ENCODE measurements around the gene PIK3AP1. TPM values are rescaled to one million over a fixed set of nuclear protein-coding genes. Genes with fewer than 3 reads are reported as not detected.
"Not testable (repeated sequence)": the region's sequence is repeated elsewhere in the genome, so short reads cannot be mapped to it uniquely, and the experiment has no call there.

Gene PIK3AP1
- polyA plus RNA-seq, 2 donors, result 0.31 to 0.47 TPM

DNA sequence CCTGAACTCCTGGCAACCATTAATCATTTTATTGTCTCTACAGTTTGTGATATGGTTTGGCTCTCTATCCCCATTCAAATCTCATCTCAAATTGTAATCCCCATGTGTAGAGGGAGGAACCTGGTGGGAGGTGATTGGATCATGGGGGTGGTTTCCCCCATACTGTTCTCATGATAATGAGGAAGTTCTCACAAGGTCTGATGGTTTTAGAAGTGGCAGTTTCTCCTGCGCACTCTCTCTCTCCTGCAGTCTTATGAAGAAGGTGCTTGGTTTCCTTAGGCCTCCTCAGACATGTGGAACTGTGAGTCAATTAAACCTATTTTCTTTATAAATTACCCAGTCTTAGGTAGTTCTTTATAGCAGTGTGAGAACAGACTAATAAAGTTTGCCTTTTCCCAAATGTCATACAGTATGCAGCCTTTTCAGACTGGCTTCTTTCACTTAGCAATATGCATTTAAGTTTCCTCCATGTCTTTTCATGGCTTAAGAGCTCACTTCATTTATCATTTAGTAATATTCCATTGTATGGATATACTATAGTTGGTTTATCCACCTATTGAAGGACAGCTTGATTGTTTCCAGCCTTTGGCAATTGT, 17.1 kb upstream of the PIK3AP1 start:
- not testable (repeated sequence) for H3K4me1 ChIP-seq (ENCODE audit: control insufficient read depth in 2 of 2, insufficient read depth in 2 of 2, low read length in 1 of 2); H3K36me3 ChIP-seq (ENCODE audit: control insufficient read depth in 2 of 2, insufficient read depth in 2 of 2, low read length in 1 of 2); H3K9me3 ChIP-seq (ENCODE audit: control insufficient read depth in 2 of 2, insufficient read depth in 1 of 2, low read depth in 1 of 2, low read length in 1 of 2); H3K4me3 ChIP-seq (ENCODE audit: low read depth in 1 of 2, low read length in 2 of 2); H3K27ac ChIP-seq (ENCODE audit: low read depth in 2 of 2, low read length in 1 of 2); H3K27me3 ChIP-seq (ENCODE audit: control insufficient read depth in 1 of 2, insufficient read depth in 2 of 2, low read length in 2 of 2)
- WGBS, 2 donors, result 91 to 97% methylated on average over 1 of the region's 1 CpG

DNA sequence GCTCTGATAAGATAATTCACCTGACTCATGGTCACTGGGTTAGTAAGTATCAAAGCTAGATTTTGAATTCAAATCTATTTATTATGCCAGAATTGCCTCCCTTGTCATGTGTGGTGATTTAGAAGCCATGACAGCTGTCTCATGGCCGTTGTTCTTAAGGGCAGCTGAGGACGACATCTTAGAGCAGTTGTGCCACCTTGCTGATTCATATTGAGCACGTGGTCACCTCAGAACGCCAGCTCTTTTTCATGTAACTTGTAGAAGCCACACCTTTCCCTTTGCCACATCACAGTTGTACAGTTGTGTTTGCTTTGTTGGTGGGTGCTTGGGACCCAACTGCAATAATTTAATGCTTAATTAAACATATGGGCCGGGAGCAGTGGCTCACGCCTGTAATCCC, 4.3 kb upstream of the PIK3AP1 start:
- Histone ChIP-seq H3K36me3 (ENCODE audit: control insufficient read depth in 2 of 2, insufficient read depth in 2 of 2, low read length in 1 of 2) (no peaks in the 10 kb centered on the region), H3K27ac (ENCODE audit: low read depth in 2 of 2, low read length in 1 of 2) (no peak overlapping the region), H3K27me3 (ENCODE audit: control insufficient read depth in 1 of 2, insufficient read depth in 2 of 2, low read length in 2 of 2) (no peaks in the 10 kb centered on the region), H3K9me3 (ENCODE audit: control insufficient read depth in 2 of 2, insufficient read depth in 1 of 2, low read depth in 1 of 2, low read length in 1 of 2) (no peaks in the 10 kb centered on the region), H3K4me1 (ENCODE audit: control insufficient read depth in 2 of 2, insufficient read depth in 2 of 2, low read length in 1 of 2) (peaks cover 4 to 12% of the 10 kb centered on the region in 2 donors), H3K4me3 (ENCODE audit: low read depth in 1 of 2, low read length in 2 of 2) (no peak overlapping the region)
- WGBS, 2 donors, result 74 to 75% methylated on average over 6 of the region's 6 CpGs

DNA sequence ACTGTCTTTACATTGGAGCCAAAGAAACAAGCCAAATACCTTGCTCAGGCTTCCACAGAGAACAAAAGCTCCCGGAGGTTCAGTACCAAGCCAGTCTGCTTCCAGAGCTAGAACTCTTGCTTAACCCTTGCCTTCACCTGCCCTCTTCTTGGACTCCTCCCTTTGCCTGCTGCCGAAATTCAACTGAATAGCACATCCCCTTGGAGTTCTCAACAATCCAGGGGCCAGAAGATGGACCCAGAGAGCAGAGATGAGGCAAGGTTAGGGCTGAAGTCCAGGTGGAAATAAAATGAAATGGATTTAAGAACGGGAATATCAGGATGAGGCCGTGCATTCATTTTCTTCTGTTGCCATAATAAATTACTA, 876 bp upstream of the PIK3AP1 start:
- 35 to 40% methylated on average over 4 of the region's 4 CpGs for WGBS, 2 donors
- H3K27ac ChIP-seq (ENCODE audit: low read depth in 2 of 2, low read length in 1 of 2), result no peak overlapping the region

DNA sequence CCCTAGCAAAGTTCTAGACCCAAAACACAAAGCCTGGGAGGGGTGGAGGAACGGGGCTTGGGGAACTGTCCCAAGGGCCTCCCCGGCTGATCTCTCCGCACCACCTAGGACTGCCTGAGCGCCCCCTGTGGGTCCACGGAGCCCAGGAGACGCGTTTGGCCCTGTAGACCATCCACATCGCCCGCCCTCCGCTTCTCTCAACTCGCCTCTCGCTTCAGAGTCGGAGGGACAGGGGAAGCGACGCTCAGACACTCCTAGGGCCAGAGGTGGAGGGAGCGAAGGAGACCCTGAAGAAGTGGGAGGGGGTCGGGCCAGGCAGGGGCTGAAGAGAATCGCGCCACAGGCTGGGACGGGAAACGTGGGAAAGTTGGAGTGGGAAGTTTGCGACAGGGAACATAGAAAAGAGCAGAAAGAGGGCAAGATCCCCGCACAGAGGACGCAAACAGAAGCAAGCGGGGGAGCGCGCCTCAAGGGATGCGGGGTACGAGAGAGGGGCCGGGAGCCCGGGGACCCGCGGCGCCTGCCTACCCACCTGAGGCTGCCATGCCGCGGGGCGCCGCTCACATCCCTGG, 378 bp downstream of the PIK3AP1 start:
- H3K27ac ChIP-seq (ENCODE audit: low read depth in 2 of 2, low read length in 1 of 2), result peak overlapping the region; percentile 2 to 51
- no peaks in the 10 kb centered on the region for H3K27me3 ChIP-seq (ENCODE audit: control insufficient read depth in 1 of 2, insufficient read depth in 2 of 2, low read length in 2 of 2)
- peaks cover 4 to 12% of the 10 kb centered on the region in 2 donors for H3K4me1 ChIP-seq (ENCODE audit: control insufficient read depth in 2 of 2, insufficient read depth in 2 of 2, low read length in 1 of 2)
- WGBS, 2 donors, result 16 to 19% methylated on average over 32 to 38 of the region's 38 CpGs
- no peaks in the 10 kb centered on the region for H3K9me3 ChIP-seq (ENCODE audit: control insufficient read depth in 2 of 2, insufficient read depth in 1 of 2, low read depth in 1 of 2, low read length in 1 of 2)
- no peaks in the 10 kb centered on the region for H3K36me3 ChIP-seq (ENCODE audit: control insufficient read depth in 2 of 2, insufficient read depth in 2 of 2, low read length in 1 of 2)
- peak overlapping the region; percentile 47 to 53 for H3K4me3 ChIP-seq (ENCODE audit: low read depth in 1 of 2, low read length in 2 of 2)

More for the DNA sequence above, 876 bp upstream of the PIK3AP1 start:
- peak overlapping the region in 1 of 2 donors; percentile 53 for H3K4me3 ChIP-seq (ENCODE audit: low read depth in 1 of 2, low read length in 2 of 2)
- peaks cover 4 to 12% of the 10 kb centered on the region in 2 donors for H3K4me1 ChIP-seq (ENCODE audit: control insufficient read depth in 2 of 2, insufficient read depth in 2 of 2, low read length in 1 of 2)
- no peaks in the 10 kb centered on the region for H3K27me3 ChIP-seq (ENCODE audit: control insufficient read depth in 1 of 2, insufficient read depth in 2 of 2, low read length in 2 of 2)
- H3K9me3 ChIP-seq (ENCODE audit: control insufficient read depth in 2 of 2, insufficient read depth in 1 of 2, low read depth in 1 of 2, low read length in 1 of 2), result no peaks in the 10 kb centered on the region
- H3K36me3 ChIP-seq (ENCODE audit: control insufficient read depth in 2 of 2, insufficient read depth in 2 of 2, low read length in 1 of 2), result no peaks in the 10 kb centered on the region

DNA sequence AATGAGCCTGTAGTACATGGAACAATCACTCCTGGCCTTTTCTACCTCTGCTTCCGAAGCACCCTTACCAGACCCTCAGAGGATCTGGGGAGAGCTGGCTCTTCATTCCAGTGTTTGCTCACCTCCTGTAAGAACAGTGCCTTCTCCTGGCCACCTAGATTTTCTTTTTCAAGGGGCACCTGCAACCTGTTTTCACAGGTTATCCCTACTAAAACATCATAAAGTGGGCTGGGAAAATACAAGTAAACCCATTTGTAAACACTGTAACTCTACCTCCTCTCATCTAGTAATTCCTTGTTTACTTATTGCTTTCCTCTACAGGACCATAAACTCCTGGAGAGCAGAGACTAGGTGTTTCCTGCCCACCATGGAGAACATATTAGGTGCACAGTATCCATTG, 1.1 kb downstream of the PIK3AP1 start:
- Histone ChIP-seq H3K4me3 (ENCODE audit: low read depth in 1 of 2, low read length in 2 of 2) (no peak overlapping the region), H3K9me3 (ENCODE audit: control insufficient read depth in 2 of 2, insufficient read depth in 1 of 2, low read depth in 1 of 2, low read length in 1 of 2) (no peaks in the 10 kb centered on the region), H3K27me3 (ENCODE audit: control insufficient read depth in 1 of 2, insufficient read depth in 2 of 2, low read length in 2 of 2) (no peaks in the 10 kb centered on the region), H3K36me3 (ENCODE audit: control insufficient read depth in 2 of 2, insufficient read depth in 2 of 2, low read length in 1 of 2) (no peaks in the 10 kb centered on the region), H3K4me1 (ENCODE audit: control insufficient read depth in 2 of 2, insufficient read depth in 2 of 2, low read length in 1 of 2) (peaks cover 4 to 12% of the 10 kb centered on the region in 2 donors), H3K27ac (ENCODE audit: low read depth in 2 of 2, low read length in 1 of 2) (no peak overlapping the region)
- WGBS, 2 donors, result 84 to 90% methylated on average over 1 of the region's 1 CpG

DNA sequence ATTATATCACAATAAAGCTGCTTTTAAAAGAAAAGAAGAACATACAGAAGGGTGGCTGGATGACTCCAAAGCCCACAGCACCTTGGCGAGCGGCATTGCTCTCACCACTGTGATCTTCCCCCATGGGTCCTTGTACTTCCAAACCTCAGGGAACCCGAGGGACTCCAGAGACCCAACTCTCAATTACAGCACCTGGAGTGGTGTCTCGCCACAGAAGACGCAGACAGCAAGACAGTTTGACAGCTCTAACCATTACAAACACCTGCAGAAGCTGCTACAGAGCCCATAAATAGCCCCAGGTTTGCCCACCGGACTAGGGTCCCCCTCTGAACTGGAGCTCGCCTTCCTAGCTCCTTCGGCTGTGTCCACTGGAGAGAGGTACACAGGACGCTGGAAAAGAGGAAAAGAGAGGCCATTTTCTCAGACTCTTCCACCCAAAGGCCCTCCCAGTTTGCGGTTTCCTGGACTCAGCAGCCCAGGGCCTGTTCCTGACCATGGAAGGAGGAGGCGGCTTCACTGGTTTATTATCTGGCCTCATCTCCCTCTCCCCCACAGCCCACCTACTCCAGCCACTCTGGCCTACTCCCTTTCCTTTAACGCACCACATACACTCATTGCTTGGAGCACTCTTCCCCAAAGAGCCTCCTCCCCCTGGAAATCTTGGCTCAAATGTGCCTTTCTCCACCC, 1.9 kb downstream of the PIK3AP1 start:
- Histone ChIP-seq H3K4me3 (ENCODE audit: low read depth in 1 of 2, low read length in 2 of 2) (no peak overlapping the region), H3K9me3 (ENCODE audit: control insufficient read depth in 2 of 2, insufficient read depth in 1 of 2, low read depth in 1 of 2, low read length in 1 of 2) (no peaks in the 10 kb centered on the region), H3K36me3 (ENCODE audit: control insufficient read depth in 2 of 2, insufficient read depth in 2 of 2, low read length in 1 of 2) (no peaks in the 10 kb centered on the region), H3K27me3 (ENCODE audit: control insufficient read depth in 1 of 2, insufficient read depth in 2 of 2, low read length in 2 of 2) (no peaks in the 10 kb centered on the region), H3K27ac (ENCODE audit: low read depth in 2 of 2, low read length in 1 of 2) (peak overlapping the region in 1 of 2 donors; percentile 2), H3K4me1 (ENCODE audit: control insufficient read depth in 2 of 2, insufficient read depth in 2 of 2, low read length in 1 of 2) (peaks cover 4 to 12% of the 10 kb centered on the region in 2 donors)
- 84 to 92% methylated on average over 12 of the region's 12 CpGs for WGBS, 2 donors

DNA sequence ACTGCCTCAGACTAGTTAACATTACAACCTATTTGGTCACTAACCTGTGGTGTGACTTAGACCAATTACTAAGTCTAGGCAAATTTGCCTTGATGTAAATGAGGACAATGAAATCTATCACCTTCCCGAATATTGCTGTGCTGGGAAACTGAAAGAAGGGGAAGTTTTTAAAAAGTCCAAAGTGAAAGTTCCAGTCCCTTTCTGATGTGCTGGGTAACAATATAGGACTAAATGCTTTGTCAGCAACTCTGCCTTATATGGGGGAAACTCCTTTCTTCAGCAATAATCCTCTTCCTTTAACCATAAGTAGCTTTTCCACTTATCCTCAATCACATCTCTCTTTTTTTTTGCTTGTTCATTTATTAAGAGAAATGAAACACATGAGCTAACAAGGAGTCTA, 3.9 kb downstream of the PIK3AP1 start:
- 69 to 75% methylated on average over 1 of the region's 1 CpG for whole genome bisulfite sequencing, 2 donors
- Histone ChIP-seq H3K27ac (ENCODE audit: low read depth in 2 of 2, low read length in 1 of 2) (no peak overlapping the region), H3K36me3 (ENCODE audit: control insufficient read depth in 2 of 2, insufficient read depth in 2 of 2, low read length in 1 of 2) (no peaks in the 10 kb centered on the region), H3K4me3 (ENCODE audit: low read depth in 1 of 2, low read length in 2 of 2) (no peak overlapping the region), H3K9me3 (ENCODE audit: control insufficient read depth in 2 of 2, insufficient read depth in 1 of 2, low read depth in 1 of 2, low read length in 1 of 2) (no peaks in the 10 kb centered on the region), H3K27me3 (ENCODE audit: control insufficient read depth in 1 of 2, insufficient read depth in 2 of 2, low read length in 2 of 2) (no peaks in the 10 kb centered on the region), H3K4me1 (ENCODE audit: control insufficient read depth in 2 of 2, insufficient read depth in 2 of 2, low read length in 1 of 2) (peaks cover 4 to 12% of the 10 kb centered on the region in 2 donors)

DNA sequence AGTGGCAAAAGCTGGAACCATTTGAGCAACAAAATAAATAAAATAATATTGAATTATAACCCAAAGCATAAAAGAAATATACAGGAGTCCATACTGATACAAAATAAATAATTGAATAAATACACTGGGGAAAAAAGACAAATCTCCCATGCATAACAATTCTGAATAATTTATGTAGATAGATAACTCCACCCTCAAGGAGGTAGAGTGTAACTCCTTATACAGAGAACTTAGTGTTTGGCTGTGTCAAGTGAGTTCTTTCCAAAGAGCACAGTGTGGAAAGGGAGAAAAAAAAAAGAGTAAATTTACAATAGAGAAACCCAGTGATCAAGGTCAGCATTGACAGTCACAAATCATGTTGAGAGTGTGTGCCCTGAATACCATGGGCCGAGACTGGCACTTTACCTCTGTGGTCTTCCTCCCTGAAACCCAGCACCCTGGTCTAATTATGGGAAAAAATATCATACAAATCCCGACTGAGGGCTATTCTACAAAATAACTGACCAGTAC, 5.5 kb downstream of the PIK3AP1 start:
- Histone ChIP-seq H3K36me3 (ENCODE audit: control insufficient read depth in 2 of 2, insufficient read depth in 2 of 2, low read length in 1 of 2) (no peaks in the 10 kb centered on the region), H3K4me3 (ENCODE audit: low read depth in 1 of 2, low read length in 2 of 2) (no peak overlapping the region), H3K27ac (ENCODE audit: low read depth in 2 of 2, low read length in 1 of 2) (no peak overlapping the region), H3K9me3 (ENCODE audit: control insufficient read depth in 2 of 2, insufficient read depth in 1 of 2, low read depth in 1 of 2, low read length in 1 of 2) (no peaks in the 10 kb centered on the region), H3K4me1 (ENCODE audit: control insufficient read depth in 2 of 2, insufficient read depth in 2 of 2, low read length in 1 of 2) (peaks cover 0 to 1% of the 10 kb centered on the region in 2 donors), H3K27me3 (ENCODE audit: control insufficient read depth in 1 of 2, insufficient read depth in 2 of 2, low read length in 2 of 2) (no peaks in the 10 kb centered on the region)
- 81 to 91% methylated on average over 2 of the region's 2 CpGs for WGBS, 2 donors

DNA sequence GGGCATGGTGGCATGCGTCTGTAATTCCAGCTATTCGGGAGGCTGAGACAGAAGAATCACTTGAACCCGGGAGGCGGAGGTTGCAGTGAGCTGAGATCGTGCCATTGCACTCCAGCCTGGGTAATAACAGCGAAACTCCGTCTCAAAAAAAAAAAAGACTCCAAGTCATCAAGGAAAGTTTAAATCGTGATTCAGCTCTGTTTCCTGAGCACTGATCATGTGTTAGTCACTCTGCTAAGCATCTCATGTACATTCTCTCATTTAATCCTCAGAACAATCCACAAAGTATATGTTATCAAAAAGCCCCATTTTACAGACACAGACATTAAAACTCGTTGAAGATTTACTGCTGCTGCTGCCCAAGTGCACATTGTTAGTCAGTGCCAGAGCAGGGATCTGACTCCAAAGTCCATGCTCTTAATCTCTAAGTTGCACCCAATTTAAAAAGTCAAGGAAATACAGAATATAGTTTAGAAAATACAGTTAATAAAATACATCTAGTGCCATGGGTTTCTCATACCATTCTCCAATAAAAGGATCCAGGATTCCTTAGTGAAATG, 6.2 kb downstream of the PIK3AP1 start:
- Histone ChIP-seq H3K27me3 (ENCODE audit: control insufficient read depth in 1 of 2, insufficient read depth in 2 of 2, low read length in 2 of 2) (no peaks in the 10 kb centered on the region), H3K4me1 (ENCODE audit: control insufficient read depth in 2 of 2, insufficient read depth in 2 of 2, low read length in 1 of 2) (no peaks in the 10 kb centered on the region), H3K27ac (ENCODE audit: low read depth in 2 of 2, low read length in 1 of 2) (no peak overlapping the region), H3K36me3 (ENCODE audit: control insufficient read depth in 2 of 2, insufficient read depth in 2 of 2, low read length in 1 of 2) (no peaks in the 10 kb centered on the region), H3K9me3 (ENCODE audit: control insufficient read depth in 2 of 2, insufficient read depth in 1 of 2, low read depth in 1 of 2, low read length in 1 of 2) (no peaks in the 10 kb centered on the region), H3K4me3 (ENCODE audit: low read depth in 1 of 2, low read length in 2 of 2) (no peak overlapping the region)
- 73 to 84% methylated on average over 9 of the region's 9 CpGs for WGBS, 2 donors

Data from esophagus (tissue), 2 donors.